NCI-H82 (cell line): ENCODE measurements around the gene TEX51.

ENCODE experiments used
- DNase-seq: peaks from one replicate; lab custom pipeline; 2025; lab: John Stamatoyannopoulos, UW

The TEX51 gene

DNA sequence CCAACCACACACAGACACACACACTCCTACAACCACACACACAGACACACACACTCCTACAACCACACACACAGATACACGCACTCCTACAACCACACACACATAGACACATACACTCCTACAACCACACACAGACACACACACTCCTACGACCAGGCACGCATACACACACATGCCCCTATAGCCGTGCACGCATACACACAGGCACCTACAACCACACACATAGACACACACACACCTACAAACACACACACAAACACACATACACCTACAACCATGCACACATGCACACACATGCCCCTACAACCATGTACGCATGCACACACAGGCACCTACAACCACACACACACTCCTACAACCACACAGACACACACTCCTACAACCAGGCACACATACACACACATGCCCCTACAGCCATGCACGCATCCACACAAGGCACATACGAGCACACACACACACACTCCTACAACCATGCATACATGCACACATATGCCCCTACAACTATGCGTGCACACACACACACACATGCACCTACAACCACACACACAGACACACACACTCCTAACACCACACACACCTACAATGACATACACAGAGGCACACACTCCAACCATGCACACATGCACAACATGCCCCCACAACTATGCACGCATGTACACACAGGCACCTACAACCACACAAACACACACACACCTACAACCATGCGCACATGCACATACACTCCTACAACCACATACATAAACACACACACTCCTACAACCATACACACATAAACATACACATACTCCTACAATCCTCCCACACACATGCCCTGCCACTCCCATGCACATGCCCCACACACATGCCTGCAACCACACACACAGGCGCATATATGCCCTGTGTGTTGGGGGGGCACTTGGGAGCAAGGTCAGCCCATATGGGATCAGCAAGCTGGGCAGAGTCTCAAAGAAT, 19.1 kb upstream of the TEX51 start:
- no peak for DNase-seq

DNA sequence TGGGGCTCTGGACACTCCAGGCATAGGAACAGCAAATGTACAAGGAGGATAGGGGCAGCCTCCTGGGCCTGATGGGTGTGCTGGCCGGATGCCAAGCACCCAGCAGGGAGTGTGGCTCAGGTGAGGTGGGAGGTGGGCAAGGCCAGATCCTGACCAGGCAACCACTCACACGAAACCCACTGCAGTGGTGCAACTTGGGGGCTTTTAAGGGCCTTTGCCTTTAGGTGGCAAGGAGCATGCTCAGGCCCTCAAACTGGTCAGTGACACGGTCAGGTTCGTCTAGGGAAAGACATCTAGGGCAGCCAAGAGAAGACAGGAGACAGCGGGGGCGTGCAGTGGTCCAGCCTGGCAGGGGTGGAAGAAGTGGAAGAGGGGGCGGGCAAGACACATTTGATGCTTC, 18.4 kb upstream of the TEX51 start:
- DNase-seq = no peak

DNA sequence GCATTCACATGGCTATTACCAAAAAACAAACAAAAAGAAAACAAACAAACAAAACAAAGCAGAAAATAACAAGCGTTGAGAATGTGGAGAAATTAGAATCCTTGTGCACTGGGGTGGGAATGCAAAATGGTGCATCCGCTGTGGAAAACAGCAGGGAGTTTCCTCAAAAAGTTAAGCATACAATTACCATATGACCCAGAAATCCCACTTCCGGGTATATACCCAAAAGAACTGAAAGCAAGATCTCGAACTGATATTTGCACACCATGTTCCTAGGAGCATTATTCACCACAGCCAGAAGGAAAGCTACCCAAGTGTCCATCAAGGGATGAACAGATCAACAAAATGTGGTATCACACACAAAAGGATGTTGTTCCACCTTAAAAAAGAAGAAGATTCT, 17.9 kb upstream of the TEX51 start:
- DNase-seq = no peak

DNA sequence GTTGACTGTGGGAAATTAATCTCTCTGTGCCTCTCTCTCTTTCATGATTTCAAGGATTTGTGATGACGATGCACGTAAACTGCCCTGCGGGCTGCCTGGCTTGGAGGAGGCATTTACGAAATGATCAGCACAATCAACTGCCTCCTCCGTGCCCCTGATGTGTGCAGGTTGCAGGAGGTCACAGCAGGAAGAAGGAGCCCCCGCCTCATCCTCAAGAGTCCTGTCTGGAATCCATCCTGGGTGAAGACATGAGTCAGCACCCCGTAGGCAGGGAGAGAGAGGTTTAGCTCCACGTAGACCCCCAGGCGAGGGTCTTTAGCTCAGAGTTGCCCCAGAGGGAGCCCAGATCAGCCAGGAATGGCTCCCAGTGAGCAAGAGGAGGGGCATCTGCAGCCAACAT, 17.1 kb upstream of the TEX51 start:
- no peak for DNase-seq

DNA sequence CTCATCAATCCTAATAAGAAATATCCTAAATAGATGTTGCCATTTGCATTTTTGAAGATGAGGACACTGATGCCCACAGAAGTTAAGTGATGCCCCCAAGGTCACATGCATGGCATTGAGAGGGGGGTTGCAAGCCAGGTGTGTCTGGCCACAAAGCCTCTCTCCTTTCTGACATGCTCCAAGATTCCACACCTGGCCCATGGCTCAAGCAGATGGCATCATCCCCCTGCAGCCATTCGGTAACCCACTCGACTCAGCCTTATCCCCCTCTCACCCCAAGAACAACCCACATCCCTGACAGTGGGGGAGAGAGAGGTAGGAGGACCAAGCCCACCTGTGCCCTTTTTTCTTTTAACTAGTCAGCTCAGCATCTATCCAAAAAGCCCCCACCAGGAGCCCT, 16.5 kb upstream of the TEX51 start:
- DNase-seq = no peak

DNA sequence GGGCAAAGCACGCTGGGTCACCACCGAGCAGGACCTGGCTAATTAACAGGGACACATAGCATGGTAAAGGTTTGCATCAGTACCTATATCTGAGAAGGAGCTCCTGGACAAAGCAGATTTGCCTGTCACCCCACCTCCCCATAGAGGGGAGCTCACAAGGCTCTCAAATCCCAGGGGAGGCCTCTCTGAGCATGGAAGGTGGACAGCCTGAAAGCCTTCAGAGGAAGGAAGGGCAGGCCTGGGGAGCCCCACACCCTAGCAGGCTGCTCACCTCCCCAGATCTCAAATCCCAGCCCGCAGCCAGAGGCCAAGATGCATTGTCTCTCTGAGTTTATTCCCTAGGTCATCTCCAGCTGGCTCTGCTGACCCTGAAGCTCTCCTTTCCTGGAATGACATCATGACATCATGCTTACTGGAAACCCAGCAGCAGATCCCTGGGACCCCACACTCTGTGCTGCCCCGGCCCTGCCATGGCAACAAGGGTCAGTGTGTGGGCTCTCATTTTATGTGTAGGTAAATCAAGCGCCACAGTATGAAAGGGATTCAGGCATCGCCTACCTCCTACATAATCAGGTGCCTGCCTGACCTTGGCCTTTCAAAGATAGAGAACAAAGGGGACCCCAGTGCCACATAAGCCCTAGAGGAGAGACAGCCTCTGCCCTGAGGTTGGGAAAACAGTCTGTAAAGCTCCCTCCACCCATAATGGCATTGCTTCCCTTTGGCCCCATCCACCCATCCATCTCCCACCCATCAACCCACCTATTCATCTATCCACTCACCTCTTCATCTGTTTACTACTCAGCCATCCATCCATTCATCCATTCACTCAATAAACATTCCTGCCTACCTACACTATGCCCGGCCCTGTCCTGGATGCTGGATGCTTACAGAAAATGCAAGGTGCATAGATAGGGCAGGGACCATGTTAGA, 15.7 kb upstream of the TEX51 start:
- DNase-seq = no peak

DNA sequence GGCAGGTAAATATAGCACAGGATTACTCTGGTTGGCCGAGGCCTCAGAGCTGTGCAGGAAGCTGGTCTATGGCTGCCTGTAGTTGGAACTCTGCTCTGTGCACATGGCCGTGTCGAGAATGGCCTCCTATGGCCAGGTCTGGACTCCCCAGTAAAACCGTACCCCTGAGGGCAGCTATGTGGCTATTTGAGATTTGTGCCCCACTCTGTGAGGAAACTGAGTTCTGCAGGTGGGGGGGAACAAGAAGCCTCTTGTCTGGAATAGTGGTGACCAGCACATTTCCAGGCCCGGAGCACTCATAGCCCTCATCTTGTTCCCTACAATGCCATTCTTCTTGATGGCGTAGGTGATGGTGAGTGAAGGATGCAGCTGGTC, 15.0 kb upstream of the TEX51 start:
- no peak for DNase-seq

DNA sequence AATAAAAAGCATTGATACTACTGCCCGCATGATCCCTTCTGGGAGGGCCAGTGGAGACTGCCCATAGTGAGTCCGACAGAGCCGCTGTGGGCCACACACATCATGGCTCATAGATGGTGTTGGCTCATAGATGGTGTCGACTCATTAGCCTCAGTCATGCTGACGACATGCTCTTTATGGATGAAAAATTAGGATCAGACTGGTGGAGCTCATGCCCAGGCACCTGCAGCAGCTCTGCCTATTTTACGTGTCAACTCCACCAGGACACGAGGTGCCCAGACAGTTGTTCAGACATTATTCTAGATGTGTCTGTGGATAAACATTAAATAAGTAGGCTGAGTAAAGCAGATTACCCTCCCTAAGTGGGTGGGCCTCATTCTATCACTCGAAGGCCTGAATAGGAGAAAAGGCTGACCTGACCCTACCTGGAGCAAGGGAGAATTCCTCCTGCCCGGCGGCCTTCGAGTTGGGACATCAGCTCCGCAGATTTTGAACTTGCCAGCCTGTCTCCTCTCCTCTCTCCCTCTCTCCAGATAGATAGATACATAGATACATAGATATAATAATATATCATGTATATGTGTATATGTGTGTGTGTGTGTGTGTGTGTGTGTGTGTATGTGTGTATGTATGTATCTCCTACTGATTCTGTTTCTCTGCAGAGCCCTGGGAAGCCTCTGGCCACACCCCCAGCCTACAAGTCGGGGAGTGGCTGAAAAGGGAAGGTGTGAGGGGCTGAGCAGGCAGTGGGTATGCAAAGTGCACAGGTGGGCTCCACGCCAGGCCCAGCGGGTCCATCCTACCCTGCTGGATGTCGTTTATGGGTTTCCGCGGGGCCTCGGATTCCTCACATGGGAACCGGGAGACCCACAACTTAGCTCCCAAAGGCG, 13.6 kb upstream of the TEX51 start:
- DNase-seq = no peak

DNA sequence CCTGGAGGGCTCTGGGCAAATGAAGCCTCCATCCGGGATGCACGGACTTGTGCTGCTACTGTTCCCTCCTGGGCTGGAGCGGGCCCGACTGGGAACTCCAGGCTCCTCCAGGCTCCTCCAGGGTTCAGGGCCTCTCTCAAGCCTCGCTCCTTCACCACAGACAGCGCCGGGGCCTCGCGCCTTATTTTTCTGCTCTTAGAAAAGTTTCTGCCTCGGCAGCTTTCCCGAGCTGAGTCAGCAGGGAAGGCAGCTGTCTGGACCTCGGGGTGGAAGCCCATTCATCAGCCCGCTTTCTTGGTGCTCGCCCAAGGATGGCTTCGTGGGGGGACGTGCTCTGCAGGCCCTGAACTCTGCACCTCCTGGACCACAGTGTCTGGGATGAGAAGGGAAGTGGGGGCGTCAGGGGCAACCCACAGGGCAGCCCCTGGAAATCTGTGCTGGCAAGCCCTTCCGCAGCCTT, 12.9 kb upstream of the TEX51 start:
- no peak for DNase-seq

DNA sequence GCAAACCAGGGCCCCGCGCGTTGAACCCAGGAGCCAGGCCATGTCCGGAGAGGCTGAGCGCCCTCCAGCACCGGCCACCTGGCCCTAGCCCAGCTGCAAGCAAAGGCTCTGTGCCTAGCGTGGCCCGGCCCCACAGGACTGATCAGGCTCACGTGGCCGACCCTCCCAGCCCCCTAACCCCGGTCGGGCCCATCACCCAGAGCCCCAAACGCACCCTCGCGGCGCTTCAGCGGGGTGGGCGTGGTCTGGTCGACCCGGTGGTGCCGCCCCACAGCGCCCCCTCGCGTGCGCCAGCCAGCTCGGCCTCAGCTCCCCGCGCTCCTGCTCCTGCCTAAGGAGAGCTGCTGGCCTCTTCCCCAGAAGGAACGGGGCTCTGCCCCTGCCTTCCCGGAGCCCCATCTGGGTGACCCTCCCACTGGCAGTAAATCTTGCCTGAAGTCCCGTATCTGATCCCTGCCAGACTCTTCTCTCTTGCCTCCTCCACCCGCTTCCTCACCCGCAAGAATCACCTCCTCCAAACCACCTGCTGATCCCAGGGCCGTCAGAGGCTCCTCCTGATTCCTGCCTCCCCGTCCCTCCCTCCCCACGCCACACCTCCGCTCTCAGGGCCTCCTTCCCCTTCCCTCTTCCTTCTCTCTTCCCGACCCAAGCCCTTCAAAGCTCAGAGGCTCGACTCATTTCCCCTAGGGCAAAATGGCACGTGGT, 12.3 kb upstream of the TEX51 start:
- peak; percentile 16 for DNase-seq

DNA sequence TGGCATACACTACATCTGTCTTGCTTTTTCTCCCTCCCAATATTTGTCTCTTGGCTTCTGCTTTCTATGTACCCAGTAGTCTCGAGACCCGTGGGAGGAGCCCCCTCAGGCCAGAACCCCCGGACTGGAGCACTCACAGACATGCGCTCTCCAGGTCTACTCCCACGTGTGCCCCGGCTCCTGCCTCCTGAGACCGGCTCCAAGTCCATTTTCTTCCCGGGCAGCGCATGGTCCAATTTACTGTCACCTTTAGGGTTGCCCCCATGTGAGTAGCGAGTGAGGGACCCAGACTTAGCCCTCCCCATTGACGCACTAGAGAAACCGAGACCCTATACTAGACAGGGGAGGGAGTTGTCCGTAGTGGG, 11.8 kb upstream of the TEX51 start:
- no peak for DNase-seq

DNA sequence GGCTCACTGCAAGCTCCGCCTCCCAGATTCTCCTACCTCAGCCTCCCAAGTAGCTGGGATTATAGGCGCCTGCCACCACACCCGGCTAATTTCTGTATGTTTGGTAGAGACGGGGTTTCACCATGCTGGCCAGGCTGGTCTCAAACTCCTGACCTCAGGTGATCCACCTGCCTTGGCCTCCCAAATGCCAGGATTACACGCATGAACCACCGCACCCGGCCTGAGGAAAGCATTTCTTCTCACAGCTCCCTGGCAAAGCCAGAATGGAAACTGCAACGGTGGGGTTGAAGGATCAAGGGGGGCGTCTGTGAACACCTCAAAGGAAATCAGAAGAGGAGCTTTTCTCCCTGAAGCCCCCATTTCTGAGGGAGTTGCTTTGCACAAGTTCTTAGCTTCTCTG, 11.2 kb upstream of the TEX51 start:
- no peak for DNase-seq

DNA sequence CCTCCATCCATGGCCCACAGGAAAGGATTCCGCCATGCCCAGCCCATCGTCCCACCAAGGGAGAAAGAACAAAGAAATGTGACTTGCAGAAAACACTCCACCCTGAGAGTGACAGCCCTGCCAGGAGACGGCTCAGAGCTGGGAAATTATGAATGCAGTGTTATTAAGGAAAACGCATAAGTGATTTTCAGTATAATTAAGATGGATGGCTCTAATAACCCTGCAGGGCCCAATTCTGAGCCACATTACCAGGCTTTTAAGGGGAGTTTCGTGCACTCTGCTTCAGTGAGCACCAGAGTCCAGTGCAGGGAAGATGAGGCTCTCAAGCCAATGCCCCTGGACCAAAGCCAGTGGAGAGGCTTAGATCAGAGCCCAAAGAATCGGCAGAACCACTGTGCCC, 10.6 kb upstream of the TEX51 start:
- DNase-seq = no peak

DNA sequence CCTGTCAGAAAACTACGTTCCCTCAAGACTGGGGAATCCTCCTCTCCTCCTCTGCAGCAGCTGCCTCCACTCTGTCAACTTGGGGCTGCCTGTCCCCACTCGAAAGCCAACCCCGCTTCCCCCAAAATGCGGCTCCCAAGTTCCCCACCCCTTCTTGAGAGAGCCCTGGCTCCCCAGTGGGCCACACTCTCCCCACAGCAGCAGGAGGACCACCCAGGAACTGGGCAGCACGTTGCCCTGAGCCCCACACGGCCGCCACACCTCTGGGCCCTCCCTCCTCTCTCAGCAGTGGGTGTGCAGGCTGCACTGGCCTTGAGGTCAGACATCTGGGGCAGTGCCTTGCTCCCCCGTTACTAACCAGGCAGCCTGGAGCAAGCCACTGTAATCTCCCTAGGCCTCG, 9.6 kb upstream of the TEX51 start:
- DNase-seq = no peak

DNA sequence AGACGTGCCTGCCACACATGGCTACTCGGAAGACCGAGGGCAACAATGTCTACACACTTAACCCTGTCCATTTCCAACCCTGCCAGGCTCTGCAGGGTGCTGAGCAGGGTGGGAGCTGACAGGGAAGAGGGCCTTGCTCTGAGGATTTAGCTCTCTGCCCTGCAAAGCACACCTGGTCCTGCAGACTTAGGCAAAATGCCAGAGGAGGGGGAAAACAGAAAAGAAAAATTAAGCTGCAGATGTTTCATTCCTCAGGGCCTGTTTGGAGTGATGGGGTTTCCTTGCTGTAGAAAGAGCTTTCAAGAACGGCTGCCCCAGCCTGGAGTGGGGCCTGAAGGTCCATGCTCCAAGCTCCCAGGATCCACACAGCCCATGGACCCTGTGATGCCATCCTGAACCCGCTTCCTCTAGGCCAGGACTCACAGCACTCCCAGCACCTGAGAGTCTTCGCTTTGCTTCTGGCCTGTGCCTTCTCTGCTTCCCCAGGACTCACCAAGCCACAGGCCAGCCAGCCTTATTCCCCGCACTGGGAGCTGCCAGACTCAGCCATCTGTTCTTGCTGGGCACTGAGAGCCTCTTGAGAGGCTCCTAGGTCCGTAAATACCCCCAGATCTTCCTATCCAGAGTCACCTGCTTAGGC, 9.1 kb upstream of the TEX51 start:
- peak; percentile 47 for DNase-seq

DNA sequence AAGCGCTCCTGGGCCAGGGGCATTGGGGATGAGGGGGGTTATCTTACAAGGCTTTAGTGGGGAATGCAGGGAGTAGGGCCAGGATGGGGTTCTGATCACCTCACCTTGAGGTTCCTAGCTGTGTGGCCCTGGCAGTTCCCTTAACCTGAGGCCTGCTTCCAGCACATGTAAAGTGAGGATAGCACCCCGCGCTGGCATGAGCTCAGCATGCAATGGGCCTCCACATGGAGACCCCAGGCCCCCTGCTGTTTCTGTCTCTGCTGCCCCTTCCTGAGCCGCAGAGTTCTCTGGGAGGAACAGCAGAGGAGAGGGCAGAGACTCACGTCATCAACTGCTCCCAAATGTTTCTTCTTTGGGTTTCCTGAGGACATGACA, 8.6 kb upstream of the TEX51 start:
- no peak for DNase-seq

DNA sequence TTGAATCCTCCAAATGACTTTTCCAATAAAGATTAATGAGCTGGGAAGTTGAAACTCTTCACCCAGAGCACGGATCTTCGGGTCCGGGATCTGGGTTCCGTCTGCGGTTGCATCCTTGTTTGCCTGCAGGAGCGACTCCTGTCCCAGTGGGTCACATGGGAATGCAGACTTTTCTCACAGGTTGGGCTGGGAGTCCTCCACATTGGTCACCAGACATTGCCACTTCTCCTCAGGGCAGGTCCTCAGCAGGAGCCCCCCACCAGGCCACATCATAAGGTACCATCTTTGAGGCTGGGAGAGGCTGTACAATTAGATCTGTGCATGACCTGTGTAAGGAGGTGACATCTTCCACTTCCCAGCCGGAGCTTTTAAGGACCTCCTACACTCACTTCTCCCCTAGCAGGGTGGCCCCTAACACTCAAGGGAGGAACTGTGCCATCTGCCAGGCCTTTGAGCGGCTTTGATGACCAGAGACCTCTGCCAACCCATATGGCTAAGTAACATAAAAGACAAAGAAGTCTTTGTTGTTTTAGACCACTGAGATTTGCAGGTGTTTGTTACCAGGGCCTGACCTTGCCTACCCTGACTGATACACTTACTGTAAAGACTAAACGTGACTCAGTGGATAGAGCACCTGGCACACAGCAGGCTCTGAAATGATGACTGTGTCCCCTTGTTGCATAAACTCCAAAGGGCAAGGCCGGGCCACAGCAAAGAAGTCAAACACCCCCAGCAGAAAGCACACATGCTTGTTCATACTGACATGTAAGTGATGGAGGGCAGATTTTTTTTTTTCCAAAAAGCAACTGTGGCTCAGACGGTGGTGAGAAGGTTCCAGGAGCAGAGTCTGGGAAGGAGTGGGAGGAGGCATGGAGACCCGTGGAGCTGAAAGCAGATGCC, 7.9 kb upstream of the TEX51 start:
- DNase-seq = no peak

DNA sequence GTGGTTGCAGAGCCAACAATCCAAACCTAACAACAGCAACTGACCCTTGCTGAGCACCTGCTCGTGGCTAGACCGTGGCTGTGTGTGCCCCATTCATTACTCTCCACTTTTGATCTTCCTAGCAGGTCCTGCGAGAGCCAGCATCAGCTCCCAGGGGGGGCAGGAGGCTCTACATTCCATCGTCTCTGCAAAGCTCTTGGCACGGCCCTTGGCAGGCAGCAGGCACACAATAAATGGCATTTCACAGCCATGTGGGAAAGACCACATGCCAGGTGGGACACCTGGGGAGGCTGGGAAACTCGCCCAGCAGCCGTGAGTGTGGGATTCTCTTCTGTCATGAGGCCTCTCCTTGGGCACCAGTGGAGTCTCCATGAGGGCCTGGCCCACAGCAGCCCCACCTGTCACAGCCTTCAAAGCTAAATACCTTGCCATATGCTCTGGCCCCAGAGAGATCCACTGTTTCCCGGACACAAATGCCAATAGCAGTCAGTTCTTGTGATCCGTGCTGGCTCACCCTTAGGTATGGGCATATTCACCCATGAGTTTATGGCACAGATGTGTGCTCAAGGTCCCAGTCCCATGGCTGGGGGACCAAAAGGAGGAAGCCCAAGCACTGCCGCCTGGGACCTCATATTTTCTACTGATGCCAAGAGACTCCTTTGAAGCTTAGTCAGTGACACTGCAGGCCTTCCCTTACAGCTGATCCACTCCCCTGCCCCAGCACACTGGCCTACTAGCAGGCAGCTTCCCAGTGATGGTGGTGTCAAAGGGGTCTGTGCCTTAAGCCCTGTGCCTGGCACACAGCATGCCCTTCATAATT, 6.8 kb upstream of the TEX51 start:
- peak; percentile 65 for DNase-seq

DNA sequence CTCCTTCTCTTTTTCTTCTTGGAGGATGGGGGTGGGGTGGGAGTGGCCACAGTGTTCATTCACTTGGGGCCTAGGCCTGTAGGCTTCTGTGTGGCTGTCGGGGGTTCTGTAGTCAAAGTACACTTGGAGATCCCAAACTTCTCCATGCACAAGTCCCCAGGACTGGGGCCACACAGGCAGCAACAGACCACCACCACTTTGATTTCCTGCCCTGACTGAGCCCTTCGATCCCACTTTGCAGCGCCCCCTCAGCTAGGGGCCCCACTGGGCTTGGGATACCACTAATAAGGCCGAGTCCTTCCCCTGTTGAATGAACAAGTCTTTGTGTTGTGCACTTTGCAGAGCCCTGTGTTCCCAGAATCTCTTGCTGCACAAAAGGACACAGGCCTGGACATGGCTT, 5.5 kb upstream of the TEX51 start:
- no peak for DNase-seq
